K562 (cell line): ENCODE measurements around the gene AOC1. TPM values are rescaled to one million over a fixed set of nuclear protein-coding genes. Genes with fewer than 3 reads are reported as not detected.
A peak's percentile ranks its signal among the peaks of the same experiment; 100 is the strongest.

Experiments used
- ATF3 ChIP-seq, 2 experiments: fragments of 450-650 bp in 1 of 2; sonication (generic) in 1 of 2; formaldehyde crosslinking in 1 of 2; IDR thresholded peaks in 1 of 2; conservative IDR thresholded peaks in 1 of 2; 2 replicates each; pipeline versions ENCODE4 v1.6.1 to v1.8.1; 2016 to 2023; ENCODE audit warnings: mild to moderate bottlenecking in 2 of 2, moderate library complexity in 2 of 2, inconsistent platforms in 1 of 2, missing genetic modification reagents in 1 of 2
- DPF2 ChIP-seq: fragments of 450-650 bp; IDR thresholded peaks from 2 replicates; pipeline ENCODE4 v1.6.1; 2016
- E2F5 ChIP-seq: sonication (generic); formaldehyde crosslinking; IDR thresholded peaks from 2 replicates; pipeline ENCODE4 v1.8.0; 2022; ENCODE audit warnings: mild to moderate bottlenecking, missing genetic modification reagents
- EP400 ChIP-seq: fragments of 450-650 bp; IDR thresholded peaks from 2 replicates; pipeline ENCODE4 v1.6.1; 2017; ENCODE audit warnings: antibody characterized with exemption, mild to moderate bottlenecking, moderate library complexity
- FOXM1 ChIP-seq, 2 experiments: fragments of 450-650 bp in 1 of 2; sonication (generic) in 1 of 2; formaldehyde crosslinking in 1 of 2; IDR thresholded peaks; 2 replicates each; pipeline versions ENCODE4 v1.6.1 to v1.9.0; 2017 to 2022; ENCODE audit warnings: low read depth in 2 of 2, mild to moderate bottlenecking in 2 of 2, missing genetic modification reagents in 1 of 2, moderate library complexity in 1 of 2
- LCOR ChIP-seq: sonication (generic); formaldehyde crosslinking; IDR thresholded peaks from 2 replicates; pipeline ENCODE4 v1.8.0; 2022; ENCODE audit warnings: mild to moderate bottlenecking, missing genetic modification reagents
- NCOA2 ChIP-seq, 2 experiments: fragments of 450-650 bp; IDR thresholded peaks; 2 replicates each; pipeline ENCODE4 v1.6.1; 2018; ENCODE audit warnings: mild to moderate bottlenecking in 2 of 2, moderate library complexity in 1 of 2; ENCODE audit not compliant: partially characterized antibody in 2 of 2
- NFXL1 ChIP-seq: fragments of 450-650 bp; formaldehyde crosslinking; IDR thresholded peaks from 2 replicates; pipeline ENCODE4 v1.4.0; 2021; ENCODE audit warnings: mild to moderate bottlenecking
- NR4A1 ChIP-seq, 2 experiments: fragments of 250-450 bp in 1 of 2; fragments of 450-650 bp in 1 of 2; sonication (Bioruptor Pico) in 1 of 2; IDR thresholded peaks; 2 replicates each; pipeline versions ENCODE4 v1.4.0 to v1.6.1; 2016 to 2020; ENCODE audit warnings: mild to moderate bottlenecking in 2 of 2, missing compliant biosample characterization in 1 of 2, missing genetic modification characterization in 1 of 2, moderate library complexity in 1 of 2
- RNF2 ChIP-seq: sonication (generic); IDR thresholded peaks from 2 replicates; pipeline ENCODE4 v1.6.1; 2016
- SFPQ ChIP-seq: fragments of 200-400 bp; formaldehyde crosslinking; IDR thresholded peaks from 2 replicates; pipeline ENCODE4 v1.6.1; 2017; ENCODE audit warnings: mild to moderate bottlenecking, low read depth, low read length, moderate library complexity
- TAL1 ChIP-seq: fragments of 450-650 bp; IDR thresholded peaks from 2 replicates; pipeline ENCODE4 v1.6.1; 2016; ENCODE audit warnings: mild to moderate bottlenecking
- ZFP1 ChIP-seq: fragments of 450-650 bp; formaldehyde crosslinking; IDR thresholded peaks from 2 replicates; pipeline ENCODE4 v1.4.0; 2020; ENCODE audit warnings: mild to moderate bottlenecking, mixed read lengths
- ZHX1 ChIP-seq: fragments of 150-350 bp; conservative IDR thresholded peaks from 2 replicates; pipeline ENCODE4 v1.6.1; 2014; ENCODE audit warnings: low read length
- ZKSCAN1 ChIP-seq: fragments of 150-350 bp; IDR thresholded peaks from 2 replicates; pipeline ENCODE4 v1.6.1; 2016; ENCODE audit warnings: low read depth, low read length
- ZNF316 ChIP-seq: fragments of 450-650 bp; IDR thresholded peaks from 2 replicates; pipeline ENCODE4 v1.6.1; 2016
- ZNF347 ChIP-seq: fragments of 450-650 bp; formaldehyde crosslinking; IDR thresholded peaks from 2 replicates; pipeline ENCODE4 v1.4.0; 2020; ENCODE audit warnings: low read depth, mild to moderate bottlenecking, moderate library complexity
- polyA plus RNA-seq, 8 experiments: library from polyadenylated mRNA; depleted of rRNA in 4 of 8; stranded (reverse) in 5 of 8; unstranded in 3 of 8; fragments of >200 nt; fragmentation: Nextera tagmentation in 2 of 8; fragmentation: Illumina TruSeq in 1 of 8; extraction: Ambion mirVana in 2 of 8; extraction: Trizol in 1 of 8; gene quantifications; 2 replicates each; pipeline versions ENCODE4 v1.2.1 to v1.2.3, GENCODE V29; 2011 to 2014; ENCODE audit warnings: inconsistent platforms in 1 of 8, missing spikeins in 1 of 8
- total RNA-seq, 7 experiments: library from RNA; depleted of rRNA in 6 of 7; stranded (reverse); fragments of >200 nt in 6 of 7; fragmentation: Illumina TruSeq in 2 of 7; extraction: Trizol in 2 of 7; gene quantifications; 2 replicates each; pipeline versions ENCODE4 v1.2.1 to v1.2.3, GENCODE V29; 2011 to 2021; ENCODE audit warnings: low replicate concordance in 1 of 7
- TF ChIP-seq, protein P1 (sequence below): IDR thresholded peaks from 2 replicates; pipeline ENCODE4 v1.6.1; 2011; ENCODE audit warnings: borderline replicate concordance, low read depth, mild to moderate bottlenecking, moderate library complexity, low read length; ENCODE audit not compliant: insufficient read depth, poor library complexity, severe bottlenecking

The AOC1 gene
- total and polyA plus RNA-seq, 9 of the 15 experiments (the other 6 are each of a cell fraction or from before 2014, with no cell fraction given): not detected

DNA sequence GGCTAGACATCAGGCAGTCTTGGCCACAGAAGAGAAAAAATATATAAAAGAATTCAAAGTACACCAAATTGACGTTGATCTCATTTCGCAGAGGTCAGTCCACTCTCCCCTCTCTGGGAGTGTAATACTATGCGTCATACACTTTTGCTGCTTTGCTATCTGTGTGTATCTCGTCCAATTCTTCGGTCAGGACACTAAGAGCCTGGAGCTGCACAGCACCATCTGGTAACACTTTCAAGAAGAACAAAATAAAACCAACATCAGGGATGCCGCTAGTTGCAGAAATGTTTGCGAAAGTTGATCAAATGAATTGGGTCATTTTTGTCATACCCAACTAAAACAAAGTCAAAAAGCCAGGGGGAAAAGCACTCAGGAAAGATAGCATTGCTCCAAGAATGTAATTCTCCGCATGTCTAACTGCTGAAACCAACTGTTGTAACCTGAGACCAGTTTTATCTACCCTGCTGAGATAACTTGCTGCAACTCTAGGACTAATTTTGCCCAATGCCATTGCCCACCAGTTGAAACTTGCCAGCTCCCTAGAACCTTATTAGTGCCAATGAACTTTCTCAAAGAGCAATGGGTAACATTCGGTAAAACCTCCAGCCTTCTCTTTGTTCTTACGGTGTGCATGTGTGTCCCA, 28.7 kb upstream of the AOC1 start (continued):
- TF ChIP-seq ATF3 (IDR thresholded peaks at IDR 0.05) (peak; percentile 59; the same call in 1 of the 2 replicates), ATF3 (CRISPR knock-in tag; conservative IDR thresholded peaks at IDR 0.05) (no peak), ZHX1 (no peak), ZKSCAN1 (no peak), SFPQ (no peak), EP400 (0 out of 2 replicates have a peak, but pooled peaks have one; percentile 7), FOXM1 (IDR thresholded peaks at IDR 0.05; ENCODE audit: low read depth) (no peak), FOXM1 (CRISPR knock-in tag; IDR thresholded peaks at IDR 0.05; ENCODE audit: low read depth) (no peak), NCOA2 (IDR thresholded peaks at IDR 0.05; ENCODE audit: partially characterized antibody in 2 of 2) (no peak), E2F5 (CRISPR knock-in tag) (no peak), NR4A1 (CRISPR knock-in tag; IDR thresholded peaks at IDR 0.05) (no peak), NR4A1 (tag; IDR thresholded peaks at IDR 0.05) (no peak; the same call in 1 of the 2 replicates), RNF2 (no peak), TAL1 (no peak), ZFP1 (CRISPR knock-in tag) (peak; percentile 68; the same call in 1 of the 2 replicates), ZNF347 (CRISPR knock-in tag) (no peak), NFXL1 (CRISPR knock-in tag) (no peak), ZNF316 (no peak), LCOR (CRISPR knock-in tag) (peak; percentile 42; the same call in 1 of the 2 replicates), DPF2 (0 out of 2 replicates have a peak, but pooled peaks have one; percentile 37)
- TF ChIP-seq, protein P1, sequence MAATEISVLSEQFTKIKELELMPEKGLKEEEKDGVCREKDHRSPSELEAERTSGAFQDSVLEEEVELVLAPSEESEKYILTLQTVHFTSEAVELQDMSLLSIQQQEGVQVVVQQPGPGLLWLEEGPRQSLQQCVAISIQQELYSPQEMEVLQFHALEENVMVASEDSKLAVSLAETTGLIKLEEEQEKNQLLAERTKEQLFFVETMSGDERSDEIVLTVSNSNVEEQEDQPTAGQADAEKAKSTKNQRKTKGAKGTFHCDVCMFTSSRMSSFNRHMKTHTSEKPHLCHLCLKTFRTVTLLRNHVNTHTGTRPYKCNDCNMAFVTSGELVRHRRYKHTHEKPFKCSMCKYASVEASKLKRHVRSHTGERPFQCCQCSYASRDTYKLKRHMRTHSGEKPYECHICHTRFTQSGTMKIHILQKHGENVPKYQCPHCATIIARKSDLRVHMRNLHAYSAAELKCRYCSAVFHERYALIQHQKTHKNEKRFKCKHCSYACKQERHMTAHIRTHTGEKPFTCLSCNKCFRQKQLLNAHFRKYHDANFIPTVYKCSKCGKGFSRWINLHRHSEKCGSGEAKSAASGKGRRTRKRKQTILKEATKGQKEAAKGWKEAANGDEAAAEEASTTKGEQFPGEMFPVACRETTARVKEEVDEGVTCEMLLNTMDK: no peak
